H1 (cell line): Measurements from ENCODE around the gene HP1BP3.

Source experiments
- CEBPB ChIP-seq: IDR thresholded peaks from 2 replicates; pipeline ENCODE4 v1.6.1; 2012; ENCODE audit warnings: low read depth, low read length
- CTCF ChIP-seq, 3 experiments: IDR thresholded peaks; 1 replicate in 2 of 3; 2 replicates in 1 of 3; pipeline versions ENCODE4 v1.5.1 to v1.6.1; 2011; ENCODE audit warnings: low read length in 3 of 3, mild to moderate bottlenecking in 3 of 3, inconsistent platforms in 2 of 3, low read depth in 1 of 3, moderate library complexity in 1 of 3; ENCODE audit not compliant: insufficient read depth in 1 of 3; ENCODE audit errors: control extremely low read depth in 1 of 3
- EZH2 ChIP-seq: fragments of 200-600 bp; sonication (generic); IDR thresholded peaks from 2 replicates; pipeline ENCODE4 v1.7.1; 2012; ENCODE audit warnings: low read depth, mild to moderate bottlenecking, moderate library complexity, low read length, inconsistent platforms; ENCODE audit not compliant: severe bottlenecking
- GTF2F1 ChIP-seq: IDR thresholded peaks from 2 replicates; pipeline ENCODE4 v1.6.1; 2012; ENCODE audit warnings: low read depth, low read length, improper control_type of control experiment, borderline replicate concordance
- HDAC6 ChIP-seq: IDR thresholded peaks from one replicate; pipeline ENCODE4 v1.7.1; 2012; ENCODE audit warnings: low read depth, mild to moderate bottlenecking, inconsistent platforms, low read length, moderate library complexity
- POLR2A ChIP-seq, 2 experiments: IDR thresholded peaks; 1 replicate in 1 of 2; 2 replicates in 1 of 2; pipeline ENCODE4 v1.6.1; 2011; ENCODE audit warnings: low read depth in 2 of 2, low read length in 2 of 2, mild to moderate bottlenecking in 2 of 2; ENCODE audit errors: control extremely low read depth in 1 of 2
- POLR2AphosphoS5 ChIP-seq: IDR thresholded peaks from 2 replicates; pipeline ENCODE4 v1.6.1; 2011; ENCODE audit warnings: low read depth, low read length
- RBBP5 ChIP-seq: IDR thresholded peaks from 2 replicates; pipeline ENCODE4 v1.7.1; 2012; ENCODE audit warnings: low read depth, mild to moderate bottlenecking, inconsistent platforms, low read length, moderate library complexity, borderline replicate concordance
- RXRA ChIP-seq: IDR thresholded peaks from 2 replicates; pipeline ENCODE4 v1.6.1; 2011; ENCODE audit warnings: low read depth, mild to moderate bottlenecking, low read length, moderate library complexity; ENCODE audit not compliant: insufficient read depth
- SIN3A ChIP-seq, 2 experiments: IDR thresholded peaks in 1 of 2; conservative IDR thresholded peaks in 1 of 2; 2 replicates each; pipeline ENCODE4 v1.6.1; 2011 to 2012; ENCODE audit warnings: low read length in 2 of 2, improper control_type of control experiment in 1 of 2, low read depth in 1 of 2, mild to moderate bottlenecking in 1 of 2
- SUZ12 ChIP-seq: fragments of 200-600 bp; sonication (generic); IDR thresholded peaks from 2 replicates; pipeline ENCODE4 v1.6.1; 2012; ENCODE audit warnings: mild to moderate bottlenecking, inconsistent platforms, low read length, moderate library complexity, mixed read lengths
- ZNF274 ChIP-seq: IDR thresholded peaks from 2 replicates; pipeline ENCODE4 v1.7.0; 2012; ENCODE audit warnings: low read length, borderline replicate concordance; ENCODE audit errors: extremely low read depth

GRCh38 chr1:20814534-20814871, 27.4 kb upstream of the HP1BP3 start:
- TF ChIP-seq POLR2A (IDR thresholded peaks at IDR 0.05; ENCODE audit: control extremely low read depth in 1 of 2, low read depth in 2 of 2, low read length in 2 of 2): no peak
- TF ChIP-seq RXRA: no peak
- TF ChIP-seq CTCF (IDR thresholded peaks at IDR 0.05; ENCODE audit: control extremely low read depth in 1 of 3, insufficient read depth in 1 of 3, low read depth in 1 of 3, low read length in 3 of 3): no peak
- no peak for TF ChIP-seq EZH2
- TF ChIP-seq CEBPB: no peak
- TF ChIP-seq HDAC6: no peak
- no peak for TF ChIP-seq POLR2AphosphoS5
- TF ChIP-seq SIN3A (conservative IDR thresholded peaks at IDR 0.05 in 1 of 2, IDR thresholded peaks at IDR 0.05 in 1 of 2; ENCODE audit: low read depth in 1 of 2, low read length in 2 of 2): no peak
- TF ChIP-seq SUZ12: no peak
- no peak for TF ChIP-seq GTF2F1
- no peak for TF ChIP-seq RBBP5
- no peak for TF ChIP-seq ZNF274
